Stimulated activated CD4-positive, alpha-beta T cell treated with anti-CD3 and anti-CD28 coated beads, Interleukin-1b, Interleukin-23, amount 100 ng/mL, for 24 hours (primary cell): Measurements from ENCODE around the gene ZNF613.
"Not testable (repeated sequence)": the region's sequence is repeated elsewhere in the genome, so short reads cannot be mapped to it uniquely, and the experiment has no call there.

Experiments used
- DNase-seq, 4 experiments: peaks; one replicate each; pipeline ENCODE4 v3.0.0-alpha.2; 2020; ENCODE audit warnings: low read depth in 4 of 4, low spot score in 1 of 4

ZNF613 gene

DNA sequence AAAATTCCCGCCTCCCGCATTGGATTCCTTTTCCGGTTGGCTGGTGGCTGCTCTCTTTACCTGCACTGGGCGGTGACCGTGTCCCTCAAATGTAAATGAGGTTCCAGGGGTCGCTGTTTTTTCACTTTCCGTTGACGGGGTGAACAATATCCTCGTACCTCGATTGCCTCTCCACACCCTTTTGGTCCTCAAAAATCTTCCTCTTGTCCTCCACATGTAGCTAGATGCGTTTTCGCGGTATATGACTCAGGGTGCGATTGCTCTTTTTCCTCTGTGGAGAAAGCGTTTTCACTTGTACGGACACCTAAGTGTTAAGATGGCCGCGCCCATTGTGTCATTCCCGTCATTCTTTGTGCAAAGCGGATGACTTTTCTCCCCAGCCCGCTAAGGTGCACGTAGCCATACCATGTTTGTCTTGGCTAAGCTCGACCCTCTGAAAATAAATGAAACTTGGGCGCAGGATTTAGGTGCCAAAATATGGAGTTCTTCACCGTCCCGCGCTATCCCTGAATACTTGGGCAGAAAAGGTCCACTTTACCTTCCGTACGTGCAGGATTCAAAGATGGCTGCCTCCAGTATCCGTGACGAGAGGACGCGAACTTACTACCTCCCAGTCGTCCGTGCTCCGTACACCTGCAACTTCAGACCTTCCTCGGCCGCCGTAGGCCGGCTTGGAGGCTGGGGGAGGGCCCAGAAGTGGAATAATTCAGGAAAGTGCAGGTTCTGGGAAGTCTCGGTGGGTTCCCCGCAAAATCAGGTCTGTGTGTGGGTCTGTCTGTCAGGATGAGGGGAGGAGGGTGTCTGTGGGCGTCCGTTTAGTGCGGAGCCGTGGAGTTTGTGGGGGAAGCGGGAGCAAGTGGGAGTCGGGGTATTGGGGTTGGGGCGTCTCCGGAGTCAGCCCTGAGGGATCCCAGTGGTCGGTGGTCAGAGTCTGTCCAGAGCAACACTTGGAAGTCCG lies at the start of gene ZNF613:
TSS of gene ZNF613 (plus strand) at position 689 of the 958 bp plus-strand sequence. CDS start 8,749 bp downstream, outside the sequence.
- peak; percentile 61 to 76 (median 68) for DNase-seq

DNA sequence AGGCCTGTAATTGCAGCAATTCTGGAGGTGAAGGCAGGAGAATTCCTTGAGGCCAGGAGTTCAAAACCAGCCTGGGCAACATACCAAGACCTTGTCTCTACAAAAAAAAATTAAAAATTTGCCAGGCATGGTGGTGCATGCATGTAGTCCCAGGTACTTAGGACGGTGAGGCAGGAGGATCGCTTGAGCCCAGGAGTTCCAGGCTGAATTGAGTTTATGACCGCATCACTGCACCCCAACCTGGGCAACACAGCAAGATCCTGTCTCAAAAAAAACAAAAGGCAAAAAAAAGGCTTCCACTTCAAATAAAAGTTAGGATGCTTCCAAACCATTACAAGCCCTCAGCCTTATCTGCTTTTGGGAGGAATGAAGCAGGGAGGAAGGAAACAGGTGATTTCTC lies 44.8 kb upstream of the ZNF613 start:
- no peak for DNase-seq

DNA sequence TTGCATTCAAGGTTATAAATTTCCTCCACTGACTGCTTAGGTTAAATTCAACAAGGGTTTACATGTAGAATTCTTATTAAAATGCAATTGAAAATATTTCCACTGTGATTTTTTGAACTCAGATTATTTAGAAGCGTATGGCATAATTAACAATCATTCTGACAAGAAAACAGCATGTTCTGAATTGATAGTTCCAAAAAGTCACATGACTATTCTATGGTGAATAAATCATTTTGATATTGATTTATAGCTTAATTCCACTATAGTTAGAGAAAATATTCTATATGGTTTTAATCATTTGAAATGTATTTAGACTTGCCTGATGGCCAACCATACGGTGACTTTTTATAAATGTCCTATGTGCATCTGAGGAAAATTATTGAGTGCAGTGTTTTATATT lies 42.6 kb upstream of the ZNF613 start:
- no peak for DNase-seq

DNA sequence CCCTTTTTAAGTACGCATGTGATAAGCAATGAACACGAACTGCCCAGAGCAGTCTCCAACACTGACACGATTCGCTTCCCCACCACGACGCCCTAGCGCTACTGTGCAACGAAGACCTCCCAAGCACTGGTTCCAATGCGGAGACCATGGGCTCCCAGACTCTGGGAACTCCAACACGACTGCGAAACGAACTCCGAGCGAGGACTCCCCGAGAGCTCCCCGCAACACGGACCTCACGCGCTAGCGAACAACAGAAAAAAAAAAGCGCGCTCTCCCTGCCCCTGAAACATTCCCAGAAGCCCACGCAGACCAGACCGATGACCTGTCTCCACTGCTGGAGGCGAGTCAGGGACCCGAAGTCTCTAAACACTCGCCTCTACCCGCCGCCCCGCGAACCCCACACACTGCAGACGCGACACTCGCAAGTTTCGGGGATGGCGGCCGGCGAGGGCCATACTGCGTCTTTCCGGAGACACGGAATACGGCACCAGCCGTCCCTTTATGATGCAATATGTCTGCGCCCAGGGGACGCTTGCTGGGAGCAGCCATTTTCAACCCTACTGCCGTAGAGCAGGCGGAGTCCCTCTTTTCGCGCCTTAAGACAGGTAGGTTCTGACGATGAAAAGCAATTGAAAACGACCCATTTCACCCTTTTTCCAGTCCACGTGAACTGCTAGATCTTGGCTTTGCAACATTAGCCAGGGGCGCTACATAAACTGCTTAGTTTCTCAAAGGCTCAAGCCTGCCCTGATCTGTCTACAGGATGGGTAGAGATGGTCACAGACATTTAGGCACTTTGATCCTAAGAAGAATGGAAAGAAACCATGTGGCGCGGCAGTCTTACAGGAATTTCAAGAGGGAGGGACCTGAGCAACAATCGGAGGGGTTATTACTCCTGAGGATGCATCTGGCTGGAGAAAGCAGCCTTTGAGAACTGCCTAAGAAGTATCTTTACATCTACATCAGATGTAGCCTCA lies 39.5 kb upstream of the ZNF613 start, which contains the start of gene ZNF577:
TSS of gene ZNF577 (minus strand) at position 430 of the 977 bp plus-strand sequence. CDS start 7,569 bp downstream, outside the sequence.
- peak; percentile 9 to 50 (median 30) for DNase-seq

DNA sequence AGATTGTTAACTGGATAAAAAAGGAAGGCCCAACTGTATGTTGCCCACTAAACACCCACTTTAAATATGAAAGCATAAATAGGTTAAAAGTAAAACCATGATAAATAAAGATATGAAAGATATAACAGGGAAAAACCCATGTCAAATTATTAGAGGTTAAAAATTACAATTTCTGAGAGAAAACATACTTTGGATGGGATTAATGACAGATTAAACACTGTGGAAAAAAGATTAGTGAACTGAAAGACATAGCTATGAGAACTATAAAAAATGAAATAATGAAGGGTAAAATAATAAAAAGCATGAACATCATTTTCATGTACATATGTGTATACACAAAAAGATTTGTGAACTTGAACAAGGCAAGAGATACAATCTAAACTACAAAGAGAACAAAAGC lies 37.3 kb upstream of the ZNF613 start:
- DNase-seq: no peak

DNA sequence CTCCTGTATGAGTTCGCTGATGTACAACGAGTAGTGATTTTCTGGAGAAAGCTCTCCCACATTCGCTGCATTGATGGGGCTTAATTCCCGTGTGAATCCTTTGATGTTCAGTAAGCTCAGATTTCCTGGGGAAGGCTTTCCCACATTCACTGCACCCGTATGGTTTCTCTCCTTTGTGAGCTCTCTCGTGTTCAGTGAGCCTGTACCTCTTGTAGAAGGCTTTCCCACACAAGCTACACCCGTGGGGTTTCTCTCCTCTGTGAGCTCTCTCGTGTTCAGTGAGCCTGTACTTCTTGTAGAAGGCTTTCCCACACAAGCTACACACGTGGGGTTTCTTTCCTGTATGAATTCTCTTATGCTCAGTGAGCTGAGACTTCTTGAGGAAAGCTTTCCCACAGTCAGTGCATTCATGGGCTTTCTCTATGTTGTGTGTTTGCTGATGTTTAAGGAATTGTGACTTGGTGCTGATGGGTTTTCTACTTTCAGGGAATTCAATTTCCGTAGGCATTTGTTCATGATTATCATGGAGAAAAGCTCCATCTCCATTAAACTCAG lies 36.0 kb upstream of the ZNF613 start:
- no peak for DNase-seq

DNA sequence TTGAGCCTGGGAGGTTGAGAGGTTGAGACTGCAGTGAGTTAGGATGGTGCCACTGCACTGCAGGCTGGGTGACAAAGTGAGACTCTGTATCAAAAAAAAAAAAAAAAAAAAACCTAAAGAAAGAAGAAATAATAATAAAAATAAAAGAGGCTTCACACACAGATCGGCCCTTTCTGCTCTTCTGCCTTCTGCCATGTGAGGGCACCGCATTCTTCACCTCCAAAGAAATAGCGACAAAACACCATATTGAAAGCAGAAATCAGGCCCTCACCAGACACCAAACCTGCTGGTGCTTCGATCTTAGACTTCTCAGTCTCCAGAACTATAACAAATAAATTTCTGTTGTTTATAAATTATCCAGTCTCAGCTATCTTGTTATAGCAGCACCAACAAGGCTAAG lies 25.4 kb upstream of the ZNF613 start:
- DNase-seq: no peak

DNA sequence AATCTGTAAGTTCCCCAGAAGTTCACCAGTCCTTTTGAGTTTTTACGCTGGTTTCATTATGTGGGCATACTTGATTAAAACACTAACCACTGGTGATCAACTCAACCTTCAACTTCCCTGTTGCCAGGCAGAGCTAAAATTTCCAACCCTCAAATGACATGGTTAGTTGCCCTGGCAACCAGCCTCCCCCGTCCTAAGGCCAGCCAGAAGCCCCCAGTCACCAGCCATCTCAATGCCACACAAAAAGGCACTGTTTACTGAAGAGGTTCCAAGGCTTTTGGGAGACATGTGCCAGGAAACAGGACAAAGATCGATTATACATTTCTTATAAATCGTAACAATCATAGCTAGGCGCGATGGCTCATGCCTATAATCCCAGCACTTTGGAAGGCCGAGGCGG lies 24.1 kb upstream of the ZNF613 start:
- DNase-seq: no peak

DNA sequence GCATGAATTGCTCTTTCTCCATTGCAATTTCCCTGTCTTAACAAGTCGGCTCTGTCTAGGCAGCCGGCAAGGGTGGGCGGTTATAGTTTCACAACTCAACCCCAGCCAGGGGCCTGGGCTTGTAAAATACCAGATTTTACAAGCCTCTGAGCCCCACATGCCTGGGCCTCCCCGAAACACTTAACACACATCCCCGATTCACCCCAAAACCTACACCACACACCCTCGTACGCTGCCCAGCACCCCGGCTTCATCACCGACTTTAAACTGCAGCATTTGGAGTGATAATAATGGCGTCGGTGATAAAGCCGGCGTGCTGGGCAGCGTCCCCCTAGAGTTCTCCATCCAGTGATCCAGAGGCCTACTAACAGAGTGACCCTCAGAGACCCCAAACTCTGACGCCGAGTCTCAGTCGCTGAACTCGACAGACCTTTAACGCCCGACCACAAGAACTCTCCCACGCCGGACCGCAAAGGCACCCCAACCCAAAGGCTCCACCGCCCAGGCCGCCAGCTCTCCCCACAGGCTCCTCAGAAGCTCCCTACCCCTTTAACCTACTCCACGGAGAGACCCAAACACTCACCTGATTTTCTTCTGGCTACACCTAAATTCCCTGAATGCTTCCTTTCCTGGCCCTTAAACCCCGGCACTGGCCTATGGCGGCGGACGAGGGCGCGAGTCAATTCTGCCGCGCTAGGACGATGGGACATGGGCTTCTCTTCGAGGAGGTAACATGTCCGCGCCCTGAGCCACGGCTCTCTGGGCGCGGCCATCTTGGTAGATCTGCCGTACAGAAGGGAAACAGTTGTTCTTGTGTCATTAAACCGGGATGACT lies 22.7 kb upstream of the ZNF613 start, which contains the start of gene ZNF649:
TSS of gene ZNF649 (minus strand) at position 687 of the 835 bp plus-strand sequence. CDS start 4,910 bp downstream, outside the sequence.
- peak; percentile 59 to 75 (median 68) for DNase-seq

DNA sequence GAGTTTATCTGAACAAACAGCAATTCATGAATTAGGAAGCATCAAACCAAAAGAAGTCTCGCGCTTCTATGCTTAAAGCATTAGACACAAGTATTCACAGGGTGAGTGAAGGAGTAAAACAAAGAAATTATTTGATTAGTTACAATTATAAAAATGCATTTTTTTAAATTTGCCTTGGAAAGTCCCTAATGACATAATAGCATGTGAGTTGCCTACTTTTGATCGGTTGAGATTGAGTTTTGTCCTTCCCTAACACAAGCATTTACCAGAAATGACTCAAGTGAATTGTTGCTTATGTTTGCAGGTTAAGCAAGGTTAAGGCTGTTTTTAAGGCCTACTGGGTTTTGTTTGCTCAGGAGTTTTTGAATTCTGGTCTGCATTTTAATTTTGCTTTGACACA lies 22.1 kb upstream of the ZNF613 start:
- no peak for DNase-seq

DNA sequence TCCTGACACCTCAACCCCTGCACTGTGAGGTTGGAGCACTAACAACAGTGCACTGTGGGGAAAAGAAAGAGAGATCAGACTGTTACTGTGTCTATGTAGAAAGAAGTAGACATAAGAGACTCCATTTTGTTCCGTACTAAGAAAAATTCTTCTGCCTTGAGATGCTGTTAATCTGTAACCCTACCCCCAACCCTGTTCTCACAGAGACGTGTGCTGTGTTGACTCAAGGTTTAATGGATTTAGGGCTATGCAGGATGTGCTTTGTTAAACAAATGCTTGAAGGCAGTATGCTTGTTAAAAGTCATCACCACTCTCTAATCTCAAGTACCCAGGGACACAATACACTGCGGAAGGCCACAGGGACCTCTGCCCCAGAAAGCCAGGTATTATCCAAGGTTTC lies 21.6 kb upstream of the ZNF613 start:
- DNase-seq: not testable (repeated sequence)

DNA sequence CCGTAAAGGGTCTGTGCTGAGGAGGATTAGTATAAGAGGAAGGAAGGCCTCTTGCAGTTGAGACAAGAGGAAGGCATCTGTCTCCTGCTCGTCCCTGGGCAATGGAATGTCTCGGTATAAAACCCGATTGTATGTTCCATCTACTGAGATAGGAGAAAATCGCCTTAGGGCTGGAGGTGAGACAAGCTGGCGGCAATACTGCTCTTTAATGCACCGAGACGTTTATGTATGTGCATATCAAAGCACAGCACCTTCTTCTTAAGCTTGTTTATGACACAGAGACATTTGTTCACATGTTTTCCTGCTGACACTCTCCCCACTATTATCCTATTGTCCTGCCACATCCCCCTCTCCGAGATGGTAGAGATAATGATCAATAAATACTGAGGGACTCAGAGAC lies 21.2 kb upstream of the ZNF613 start:
- DNase-seq: not testable (repeated sequence)

DNA sequence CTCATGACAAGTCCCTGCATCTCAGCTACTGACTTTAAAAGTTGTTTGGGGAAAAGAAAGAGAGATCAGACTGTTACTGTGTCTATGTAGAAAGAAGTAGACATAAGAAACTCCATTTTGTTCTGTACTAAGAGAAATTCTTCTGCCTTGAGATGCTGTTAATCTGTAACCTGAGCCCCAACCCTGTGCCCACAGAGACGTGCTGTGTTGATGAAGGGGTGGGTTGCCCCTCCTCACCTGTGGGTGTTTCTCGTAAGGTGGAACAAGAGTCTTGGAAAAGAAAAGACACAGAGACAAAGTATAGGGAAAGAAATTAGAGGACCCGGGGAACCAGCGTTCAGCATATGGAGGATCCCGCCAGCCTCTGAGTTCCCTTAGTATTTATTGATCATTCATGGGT lies 19.3 kb upstream of the ZNF613 start:
- DNase-seq: not testable (repeated sequence)

DNA sequence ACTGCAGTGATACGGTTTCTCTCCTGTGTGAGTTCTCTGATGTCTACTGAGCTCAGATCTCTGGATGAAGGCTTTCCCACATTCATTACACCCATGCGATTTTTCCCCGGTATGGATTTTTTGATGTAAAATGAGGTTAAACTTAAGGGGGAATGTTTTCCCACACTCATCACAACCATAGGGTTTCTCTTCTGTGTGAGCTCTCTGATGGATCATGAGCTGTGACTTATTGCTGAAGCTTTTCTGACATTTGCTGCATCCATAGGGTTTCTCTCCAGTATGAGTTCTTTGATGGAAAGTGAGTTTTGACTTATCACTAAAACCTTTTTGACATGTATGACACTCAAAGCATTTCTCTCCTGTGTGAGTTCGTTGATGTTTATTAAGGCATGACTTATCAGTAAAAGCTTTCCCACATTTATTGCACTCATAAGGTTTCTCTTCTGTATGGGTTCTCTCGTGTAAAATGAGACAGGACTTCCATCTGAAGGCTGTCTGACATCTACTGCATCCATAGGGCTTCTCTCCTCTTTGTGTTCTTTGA lies 11.9 kb upstream of the ZNF613 start:
- DNase-seq: no peak

DNA sequence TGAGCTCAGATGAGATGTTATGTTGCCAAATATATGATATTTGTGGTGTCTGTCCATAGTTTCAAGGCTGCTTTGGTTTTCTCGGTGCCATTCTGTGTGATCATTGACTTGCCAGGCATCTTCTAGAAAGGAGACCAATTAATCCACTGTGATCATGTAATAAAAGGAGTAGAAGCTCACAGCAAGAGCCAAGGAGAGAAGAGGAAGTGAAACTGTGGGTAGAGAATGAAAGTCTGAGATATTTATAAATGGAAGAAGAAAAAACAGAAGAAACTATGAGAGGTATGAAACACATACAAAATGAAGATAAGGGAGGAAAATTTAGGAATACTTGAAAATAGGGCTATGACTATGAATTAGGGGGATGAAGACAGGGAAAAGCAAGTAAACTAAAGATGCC lies 11.1 kb upstream of the ZNF613 start:
- DNase-seq: no peak

DNA sequence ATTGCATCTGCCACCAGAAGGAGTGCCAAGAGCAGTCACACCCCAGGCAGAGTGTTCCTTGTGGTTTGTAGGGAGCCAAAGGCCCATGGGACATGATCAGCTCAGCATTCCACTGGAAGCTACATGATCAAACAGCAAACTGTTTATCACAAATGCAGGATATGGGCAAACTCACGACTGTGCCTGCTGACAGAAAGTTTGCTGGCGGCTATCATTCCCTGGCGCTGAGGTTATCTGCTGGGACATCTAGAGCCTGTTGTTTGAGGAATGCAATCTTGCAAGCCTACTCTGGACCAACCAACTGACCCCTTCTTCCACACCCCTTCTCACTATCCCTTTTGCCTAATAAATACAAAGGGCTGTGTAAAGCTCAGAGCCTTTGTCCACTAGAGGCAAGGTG lies 7.7 kb upstream of the ZNF613 start:
- DNase-seq: no peak

DNA sequence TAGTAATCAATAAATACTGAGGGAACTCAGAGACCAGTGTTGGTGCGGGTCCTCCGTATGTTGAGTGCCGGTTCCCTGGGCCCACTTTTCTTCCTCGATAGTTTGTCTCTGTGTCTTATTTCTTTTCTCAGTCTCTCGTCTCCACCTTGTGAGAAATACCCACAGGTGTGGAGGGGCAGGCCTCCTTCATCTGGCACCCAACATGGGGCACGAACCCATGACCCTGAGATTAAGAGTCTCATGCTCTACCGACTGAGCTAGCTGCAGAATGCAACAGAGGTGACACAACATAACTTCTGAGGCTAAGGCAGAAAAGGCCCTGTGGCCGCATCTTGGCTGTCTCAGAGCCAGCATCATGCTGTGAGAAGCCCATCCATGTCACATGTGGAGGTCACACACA lies 5.3 kb upstream of the ZNF613 start:
- DNase-seq: no peak

DNA sequence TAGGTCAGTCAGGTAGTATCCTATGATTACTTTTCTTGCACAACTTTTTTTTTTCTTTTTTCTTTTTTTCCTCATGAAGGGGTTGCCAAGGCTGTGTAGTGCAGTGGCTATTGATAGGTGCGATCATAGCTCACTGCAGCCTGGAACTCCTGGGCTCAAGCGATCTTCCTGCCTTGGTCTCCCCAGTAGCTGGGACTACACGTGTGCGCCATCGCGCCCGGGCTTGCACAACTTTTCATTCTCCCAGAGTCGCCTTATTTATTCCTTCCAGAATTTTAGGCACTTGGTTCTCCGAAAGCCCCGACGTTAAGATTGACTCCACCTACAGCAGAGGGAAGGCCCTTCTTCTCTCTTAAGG lies 867 bp upstream of the ZNF613 start:
- DNase-seq: no peak

DNA sequence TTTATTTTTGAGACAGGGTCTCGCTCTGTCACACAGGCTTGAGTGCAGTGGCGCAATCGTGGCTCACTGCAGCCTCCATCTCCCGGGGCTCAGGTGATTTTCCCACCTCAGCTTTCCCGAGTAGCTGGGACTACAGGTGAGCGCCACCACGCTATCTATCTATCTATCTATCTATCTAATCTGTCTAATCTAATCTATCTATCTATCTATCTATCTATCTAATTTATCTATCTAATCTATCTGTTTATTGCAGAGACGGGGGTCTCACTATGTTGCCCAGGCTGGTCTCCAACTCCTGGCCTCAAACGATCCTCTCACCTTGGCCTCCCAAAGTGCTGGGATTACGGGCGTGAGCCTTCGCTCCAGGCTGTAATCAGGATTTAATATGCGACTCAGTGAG lies 587 bp downstream of the ZNF613 start:
- DNase-seq: no peak

DNA sequence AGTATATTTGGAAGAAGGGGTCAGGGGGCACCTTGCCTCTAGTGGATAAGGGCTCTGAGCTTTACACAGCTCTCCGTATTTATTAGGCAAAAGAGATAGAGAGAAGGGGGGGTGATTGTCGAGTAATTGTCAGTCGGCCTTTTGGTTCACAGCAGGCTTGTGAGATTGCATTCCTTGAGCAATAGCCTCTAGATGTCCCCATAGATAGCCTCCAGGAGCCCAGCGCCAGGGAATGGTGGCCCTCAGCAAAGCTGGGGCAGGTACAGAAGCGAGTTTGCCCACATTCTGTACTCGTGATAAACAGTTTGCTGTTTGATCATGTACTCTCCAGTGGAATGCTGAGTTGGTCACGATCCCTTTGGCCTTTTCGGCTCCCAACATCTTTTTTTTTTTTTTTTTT lies 4.6 kb downstream of the ZNF613 start:
- no peak for DNase-seq
